Heart right ventricle (tissue), 16 donors: Measurements from ENCODE around the gene RMND5B. TPM values are rescaled to one million over a fixed set of nuclear protein-coding genes. Genes with fewer than 3 reads are reported as not detected.
"Not testable (repeated sequence)": the region's sequence is repeated elsewhere in the genome, so short reads cannot be mapped to it uniquely, and the experiment has no call there.

Experiments
- ATAC-seq, 8 donors: fragments of 200-7000 bp; cut with Tn5 transposase; one replicate each; pipeline ENCODE4 v1.9.1; 2020; ENCODE audit warnings: mild to moderate bottlenecking in 8 of 8, moderate library complexity in 8 of 8, moderate number of reproducible peaks in 1 of 8
- DNase-seq, 2 donors: peaks; one replicate each; pipeline ENCODE4 v3.0.0-alpha.2; 2020
- H3K27ac ChIP-seq, 10 donors: fragments of 200-600 bp; sonication (generic) in 2 of 10; one replicate each; pipeline versions ENCODE4 v1.5.0 to v1.8.0; 2020 to 2022; ENCODE audit warnings: mild to moderate bottlenecking in 3 of 10
- H3K27me3 ChIP-seq, 7 donors: fragments of 200-600 bp; one replicate each; pipeline ENCODE4 v1.8.0; 2021 to 2022; ENCODE audit warnings: mild to moderate bottlenecking in 2 of 7
- H3K36me3 ChIP-seq, 9 donors: fragments of 200-600 bp; sonication (generic) in 1 of 9; one replicate each; pipeline versions ENCODE4 v1.5.0 to v1.8.0; 2020 to 2022; ENCODE audit warnings: mild to moderate bottlenecking in 2 of 9
- H3K4me1 ChIP-seq, 9 donors: fragments of 200-600 bp; sonication (generic) in 1 of 9; one replicate each; pipeline versions ENCODE4 v1.5.0 to v1.8.0; 2020 to 2022; ENCODE audit warnings: mild to moderate bottlenecking in 4 of 9
- H3K4me3 ChIP-seq, 10 donors: fragments of 200-600 bp; sonication (generic) in 2 of 10; one replicate each; pipeline versions ENCODE4 v1.5.0 to v1.8.0; 2020 to 2022; ENCODE audit warnings: mild to moderate bottlenecking in 7 of 10, moderate library complexity in 2 of 10
- H3K9me3 ChIP-seq, 11 donors: fragments of 200-600 bp in 10 of 11; sonication (generic) in 2 of 11; one replicate each; pipeline versions ENCODE4 v1.5.0 to v1.8.0; 2013 to 2022; ENCODE audit warnings: mild to moderate bottlenecking in 2 of 11, control low read depth in 1 of 11, moderate library complexity in 1 of 11
- WGBS, 2 donors: extraction: QIAGEN DNeasy Blood & Tissue Kit; methylation state at CpG; one replicate each; pipeline ENCODE4 v1.1.7; 2013; ENCODE audit warnings: inconsistent platforms in 1 of 2; 5-methylcytosine and 5-hydroxymethylcytosine counted together
- intact Hi-C, 10 donors: fragments of 100-400 bp; cut with DNase I; formaldehyde crosslinking; loops; one replicate each; pipeline versions ENCODE4 v1.11.1 to v1.14.2; 2022
- polyA plus RNA-seq, 2 donors: library from polyadenylated mRNA; stranded (reverse); fragments of 200-250 nt; gene quantifications; one replicate each; pipeline ENCODE4 v1.2.3, GENCODE V29; 2013
- total RNA-seq, 10 donors: library from RNA; stranded (reverse); fragmentation: NEBNext Ultra II Directional in 3 of 10; extraction: Animal tissue kit (Norgen Biotek cat#: 25700) in 3 of 10; gene quantifications; one replicate each; pipeline versions ENCODE4 v1.2.1 to v1.2.4, GENCODE V29; 2021 to 2023
- TF ChIP-seq, protein P1 (sequence below), 9 donors: fragments of 200-600 bp; sonication (generic) in 2 of 9; IDR thresholded peaks; one replicate each; pipeline versions ENCODE4 v1.5.0 to v1.8.0; 2021 to 2022; ENCODE audit warnings: antibody characterized with exemption in 9 of 9, mild to moderate bottlenecking in 5 of 9, moderate library complexity in 1 of 9
- donor health status: Arrhythmogenic right ventricular cardiomyopathy.
- donor health status: ischemic (EF 13 %, LVEDD 7.1; RV severe dilation, severe dysfunction).
- donor health status: healthy with polysubstance abuse.
- donor health status: DM: no; HTN: yes; CAD: no.
- donor health status: DM: no; HTN: no; CAD: no.
- donor health status: ischemic (EF 25% LVEDD 6.9; RV normal size, moderate dysfunction).
- donor health status: ischemic (EF 25% LVEDD 5.7; RV mildly dilated, moderate dysfunction).
- donor health status: healthy.
- donor health status: DM: yes; HTN: yes; CAD: no.
- donor health status: Ischemic cardiomyopathy.
- donor health status: ischemic (EF 35%, LVEDD 5.7; RV mildly dilated, moderate dysfunction).
- donor health status: nonischemic (EF 11% LVEDD 7.7; RV severe dilation, severe dysfunction).
- donor health status: DM: yes; HTN: yes; CAD: no.
- donor health status: PGD.
- donor health status: ischemic (EF 29% LVEDD 5.4; RV normal size, mild dysfunction).
- donor health status: nonischemic (EF 23%, LVEDD 6.1; RV moderate dilation, normal function).

The RMND5B gene
- total and polyA plus RNA-seq, 12 donors, result 29.1 to 38.5 (median 32.8) TPM

GRCh38 chr5:178123966-178124925, 6.6 kb upstream of the RMND5B start:
- intact Hi-C loops, result no loop called here
- ATAC-seq (no peak), DNase-seq (no peak)
- H3K27ac ChIP-seq, result peak overlapping the region in 3 of 10 donors; percentile 26 to 52 (median 35)
- no peak overlapping the region for H3K4me3 ChIP-seq
- TF ChIP-seq, protein P1, sequence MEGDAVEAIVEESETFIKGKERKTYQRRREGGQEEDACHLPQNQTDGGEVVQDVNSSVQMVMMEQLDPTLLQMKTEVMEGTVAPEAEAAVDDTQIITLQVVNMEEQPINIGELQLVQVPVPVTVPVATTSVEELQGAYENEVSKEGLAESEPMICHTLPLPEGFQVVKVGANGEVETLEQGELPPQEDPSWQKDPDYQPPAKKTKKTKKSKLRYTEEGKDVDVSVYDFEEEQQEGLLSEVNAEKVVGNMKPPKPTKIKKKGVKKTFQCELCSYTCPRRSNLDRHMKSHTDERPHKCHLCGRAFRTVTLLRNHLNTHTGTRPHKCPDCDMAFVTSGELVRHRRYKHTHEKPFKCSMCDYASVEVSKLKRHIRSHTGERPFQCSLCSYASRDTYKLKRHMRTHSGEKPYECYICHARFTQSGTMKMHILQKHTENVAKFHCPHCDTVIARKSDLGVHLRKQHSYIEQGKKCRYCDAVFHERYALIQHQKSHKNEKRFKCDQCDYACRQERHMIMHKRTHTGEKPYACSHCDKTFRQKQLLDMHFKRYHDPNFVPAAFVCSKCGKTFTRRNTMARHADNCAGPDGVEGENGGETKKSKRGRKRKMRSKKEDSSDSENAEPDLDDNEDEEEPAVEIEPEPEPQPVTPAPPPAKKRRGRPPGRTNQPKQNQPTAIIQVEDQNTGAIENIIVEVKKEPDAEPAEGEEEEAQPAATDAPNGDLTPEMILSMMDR (IDR thresholded peaks at IDR 0.05), result no peak
- peaks cover 0 to 7% (median 0%) of the 10 kb centered on the region in 7 donors for H3K27me3 ChIP-seq
- 91 to 94% methylated on average over 18 of the region's 18 CpGs for WGBS, 2 donors
- no peaks in the 10 kb centered on the region for H3K9me3 ChIP-seq
- peaks cover 0 to 9% (median 0%) of the 10 kb centered on the region in 9 donors for H3K36me3 ChIP-seq
- H3K4me1 ChIP-seq, result peaks cover 0 to 54% (median 35%) of the 10 kb centered on the region in 9 donors

GRCh38 chr5:178125253-178125906, 5.4 kb upstream of the RMND5B start:
- H3K36me3 ChIP-seq, result peaks cover 0 to 6% (median 0%) of the 10 kb centered on the region in 9 donors
- H3K4me3 ChIP-seq, result no peak overlapping the region
- H3K27me3 ChIP-seq, result peaks cover 0 to 7% (median 0%) of the 10 kb centered on the region in 7 donors
- no peaks in the 10 kb centered on the region for H3K9me3 ChIP-seq
- H3K4me1 ChIP-seq, result peaks cover 0 to 61% (median 36%) of the 10 kb centered on the region in 9 donors
- DNase-seq (no peak), ATAC-seq (peak in 2 of 8 donors; percentile 6 to 15)
- TF ChIP-seq, protein P1 (IDR thresholded peaks at IDR 0.05), result no peak
- WGBS, 2 donors, result 72 to 74% methylated on average over 10 of the region's 10 CpGs
- H3K27ac ChIP-seq, result peak overlapping the region in 6 of 10 donors; percentile 34 to 61 (median 44)
- intact Hi-C loops, result no loop called here

DNA sequence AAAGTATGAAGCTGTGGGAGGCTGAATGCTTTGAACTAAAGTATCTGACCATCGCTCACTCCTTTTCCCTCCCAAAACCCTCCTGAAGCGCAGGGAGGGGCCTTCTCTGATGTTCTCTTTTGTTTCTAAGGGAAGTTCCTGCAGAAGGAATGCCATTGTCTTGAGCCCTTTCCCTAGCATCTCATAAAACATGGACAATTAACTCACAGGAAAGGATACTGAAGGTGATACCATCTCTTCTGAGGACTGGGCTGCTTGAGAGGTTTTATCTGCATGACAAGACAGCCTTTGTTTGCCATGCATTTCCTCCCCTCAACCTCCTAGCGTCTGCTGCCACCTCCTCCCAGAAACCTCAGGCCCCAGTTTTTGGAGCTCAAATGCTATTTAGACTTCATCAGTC, 4.3 kb upstream of the RMND5B start:
- Histone ChIP-seq H3K27ac (peak overlapping the region in 6 of 10 donors; percentile 6 to 64 (median 49)), H3K9me3 (no peaks in the 10 kb centered on the region), H3K4me1 (peaks cover 0 to 54% (median 30%) of the 10 kb centered on the region in 9 donors), H3K27me3 (peaks cover 0 to 3% (median 0%) of the 10 kb centered on the region in 7 donors), H3K36me3 (peaks cover 0 to 5% (median 0%) of the 10 kb centered on the region in 9 donors), H3K4me3 (no peak overlapping the region)
- no peak for DNase-seq
- 58 to 65% methylated on average over 3 of the region's 3 CpGs for WGBS, 2 donors
- intact Hi-C loops, result no loop called here
- ATAC-seq, result no peak
- TF ChIP-seq, protein P1 (IDR thresholded peaks at IDR 0.05), result no peak

- H3K36me3 ChIP-seq, intact Hi-C loops, ATAC-seq, H3K27me3 ChIP-seq, DNase-seq, H3K9me3 ChIP-seq, H3K4me3 ChIP-seq: not testable (repeated sequence)
- Histone ChIP-seq H3K27ac (peak overlapping the region in 5 of 10 donors; percentile 25 to 64 (median 46)), H3K4me1 (peaks cover 2 to 52% (median 29%) of the 10 kb centered on the region in 9 donors)
- 76 to 82% methylated on average over 14 of the region's 14 CpGs for WGBS, 2 donors
Measured at GRCh38 chr5:178127300-178128009, 3.4 kb upstream of the RMND5B start.
